Measurements from ENCODE around the gene ARHGAP28. TPM values are rescaled to one million over a fixed set of nuclear protein-coding genes. Genes with fewer than 3 reads are reported as not detected.
A peak's percentile ranks its signal among the peaks of the same experiment; 100 is the strongest.

Gene ARHGAP28
- total and polyA plus RNA-seq, 12 donors = 0.35 to 5.3 (median 2.2) TPM

GRCh38 chr18:6744816-6745455, 15.4 kb downstream of the ARHGAP28 start:
- TF ChIP-seq CTCF (IDR thresholded peaks at IDR 0.05) = no peak
- intact Hi-C loops (cut with DNase I) = loop anchor here in 2 of 10 donors (5.0 to 10.0 kb wide), 2 partner anchors 37 to 200 kb away; no protein-coding TSS in a partner anchor
- DNase-seq (no peak), ATAC-seq (no peak)
- Histone ChIP-seq H3K4me3 (no peak overlapping the region), H3K9me3 (peaks cover 0 to 7% (median 2%) of the 10 kb centered on the region in 11 donors), H3K27ac (no peak overlapping the region), H3K36me3 (no peaks in the 10 kb centered on the region), H3K4me1 (peaks cover 0 to 37% (median 13%) of the 10 kb centered on the region in 9 donors), H3K27me3 (no peaks in the 10 kb centered on the region)
- 96 to 100% methylated on average over 1 of the region's 1 CpG for WGBS, 2 donors

- no peak overlapping the region for H3K4me3 ChIP-seq
- no peaks in the 10 kb centered on the region for H3K27me3 ChIP-seq
- ATAC-seq (no peak), DNase-seq (no peak)
- peaks cover 0 to 13% (median 6%) of the 10 kb centered on the region in 11 donors for H3K9me3 ChIP-seq
- WGBS, 2 donors = 92 to 95% methylated on average over 5 of the region's 5 CpGs
- H3K36me3 ChIP-seq = no peaks in the 10 kb centered on the region
- no peak overlapping the region for H3K27ac ChIP-seq
- H3K4me1 ChIP-seq = peaks cover 0 to 33% (median 13%) of the 10 kb centered on the region in 9 donors
- TF ChIP-seq CTCF (IDR thresholded peaks at IDR 0.05) = no peak
- intact Hi-C loops (cut with DNase I) = loop anchor here in 1 of 10 donors (10.0 kb wide), 1 partner anchor 201 kb away; no protein-coding TSS in a partner anchor
These were observed 16.1 kb downstream of the ARHGAP28 start for GRCh38 chr18:6745504-6746031.

GRCh38 chr18:6746386-6746960, 17.0 kb downstream of the ARHGAP28 start:
- H3K36me3 ChIP-seq = no peaks in the 10 kb centered on the region
- DNase-seq (no peak), ATAC-seq (no peak)
- no peak overlapping the region for H3K27ac ChIP-seq
- H3K27me3 ChIP-seq = no peaks in the 10 kb centered on the region
- intact Hi-C loops (cut with DNase I) = loop anchor here in 1 of 10 donors (10.0 kb wide), 1 partner anchor 202 kb away; no protein-coding TSS in a partner anchor
- 89% methylated on average over 2 of the region's 2 CpGs for WGBS, 2 donors
- peaks cover 0 to 27% (median 12%) of the 10 kb centered on the region in 9 donors for H3K4me1 ChIP-seq
- H3K9me3 ChIP-seq = peaks cover 0 to 16% (median 7%) of the 10 kb centered on the region in 11 donors
- TF ChIP-seq CTCF (IDR thresholded peaks at IDR 0.05) = no peak
- H3K4me3 ChIP-seq = no peak overlapping the region

- DNase-seq (no peak), ATAC-seq (peak in 4 of 8 donors; percentile 27 to 66 (median 60))
- WGBS, 2 donors = 75 to 80% methylated on average over 2 of the region's 2 CpGs
- Histone ChIP-seq H3K4me1 (peaks cover 0 to 29% (median 13%) of the 10 kb centered on the region in 9 donors), H3K4me3 (no peak overlapping the region), H3K27ac (peak overlapping the region in 4 of 10 donors; percentile 21 to 56 (median 30)), H3K9me3 (peaks cover 0 to 16% (median 7%) of the 10 kb centered on the region in 11 donors), H3K36me3 (no peaks in the 10 kb centered on the region), H3K27me3 (no peaks in the 10 kb centered on the region)
- no peak for TF ChIP-seq CTCF (IDR thresholded peaks at IDR 0.05)
- intact Hi-C loops (cut with DNase I) = loop anchor here in 1 of 10 donors (10.0 kb wide), 1 partner anchor 203 kb away; no protein-coding TSS in a partner anchor
These were observed 18.1 kb downstream of the ARHGAP28 start for GRCh38 chr18:6747646-6748045.
